ELF-1 (cell line): Measurements from ENCODE around the gene TATDN2.

Experiments used
- DNase-seq: peaks from one replicate; pipeline ENCODE4 v3.0.0-alpha.2; 2016; ENCODE audit warnings: low read depth, low spot score

Gene TATDN2

DNA sequence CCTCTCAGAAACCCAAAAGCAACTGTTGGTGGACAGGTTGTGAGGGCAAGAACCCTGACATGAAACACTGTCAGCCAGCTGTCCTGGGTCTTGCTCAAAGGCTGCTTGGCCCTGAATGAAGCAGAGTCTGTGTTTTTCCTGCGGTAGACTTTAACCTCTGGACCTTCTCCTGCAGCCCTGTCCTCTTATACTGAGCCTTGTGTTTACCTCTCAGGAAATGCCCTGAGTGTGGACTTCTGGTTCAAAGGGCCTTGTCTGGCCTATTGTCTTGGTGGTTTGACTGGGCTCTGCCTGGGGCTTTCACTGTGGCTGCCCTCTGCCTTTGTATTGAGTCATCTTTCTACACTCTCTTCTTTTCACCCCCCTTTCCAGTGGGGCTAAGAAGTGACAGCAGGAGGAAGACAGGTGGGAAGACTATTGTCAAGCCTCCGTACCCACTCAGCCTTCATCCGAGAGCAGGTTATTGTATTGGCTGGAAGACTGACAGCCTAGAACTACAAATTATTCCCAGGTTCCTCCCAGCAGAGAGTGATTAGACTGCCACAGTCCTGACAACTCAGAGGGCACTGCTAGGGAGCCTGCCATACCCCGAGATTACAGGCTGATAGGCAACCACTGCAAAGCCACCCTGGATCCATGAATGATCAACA, 69.2 kb downstream of the TATDN2 start:
- DNase-seq = no peak

DNA sequence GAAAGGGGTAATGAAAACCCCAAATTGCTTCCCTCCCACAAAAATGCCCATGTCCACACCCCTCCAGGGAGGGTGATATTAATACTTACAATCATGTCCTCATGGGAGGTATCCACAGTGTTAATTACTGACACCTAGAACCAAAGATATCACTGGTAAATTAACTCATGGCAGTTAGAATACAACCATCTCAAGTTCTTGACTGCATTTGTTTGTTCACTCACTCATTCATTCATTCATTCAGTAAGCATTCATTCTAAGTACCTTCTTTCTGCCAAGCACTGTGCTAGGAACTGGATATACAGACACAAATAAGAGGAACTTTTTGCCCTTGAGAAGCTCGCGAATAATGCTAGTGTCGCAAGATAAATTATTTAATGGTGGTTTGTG, 69.7 kb downstream of the TATDN2 start:
- no peak for DNase-seq

DNA sequence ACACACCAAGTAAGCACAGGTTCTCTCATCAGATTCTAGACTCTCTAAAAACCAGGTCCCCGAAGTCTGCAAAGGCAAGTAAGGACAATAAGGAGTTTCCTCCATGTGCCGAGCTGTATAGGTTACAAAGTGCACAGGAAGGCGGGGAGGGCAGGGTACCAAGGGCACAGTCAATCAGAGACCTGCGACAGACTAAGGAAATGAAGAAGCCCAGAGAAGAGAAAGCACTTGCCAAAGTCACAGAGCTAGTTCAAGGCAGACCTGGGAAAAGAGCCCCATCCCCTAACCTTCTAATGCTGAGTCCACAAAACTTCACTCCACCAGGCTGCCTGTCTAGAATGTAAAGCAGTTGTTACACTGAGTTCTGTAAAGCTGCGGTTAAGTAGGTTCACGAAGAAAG, 71.0 kb downstream of the TATDN2 start:
- no peak for DNase-seq

DNA sequence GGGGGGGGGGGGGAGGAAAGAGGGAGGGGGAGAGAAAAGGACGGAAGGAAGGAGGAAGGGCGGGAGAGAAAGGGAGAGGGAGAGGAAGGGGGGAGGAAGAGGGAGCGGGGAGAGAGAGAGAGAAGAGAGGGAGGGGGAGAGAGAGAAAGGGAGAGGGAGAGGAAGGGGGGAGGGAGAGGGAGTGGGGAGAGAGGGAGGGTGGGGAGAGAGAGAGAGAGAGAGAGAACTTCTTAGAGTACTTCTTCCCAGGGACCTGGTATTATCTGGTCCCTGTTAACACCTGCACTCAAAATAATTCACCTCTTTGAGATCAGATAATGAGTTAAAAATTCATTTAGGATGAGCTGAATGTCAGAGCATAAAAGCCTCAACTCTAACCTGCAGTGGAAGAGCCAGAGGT, 71.5 kb downstream of the TATDN2 start:
- DNase-seq = no peak

- DNase-seq = no peak
Observed at GRCh38 chr3:10320320-10320677, 72.0 kb downstream of the TATDN2 start.

- DNase-seq = no peak
Observed at GRCh38 chr3:10321630-10322351, 73.5 kb downstream of the TATDN2 start.

- DNase-seq = peak; percentile 34
Observed at GRCh38 chr3:10322352-10322710, 74.1 kb downstream of the TATDN2 start.

DNA sequence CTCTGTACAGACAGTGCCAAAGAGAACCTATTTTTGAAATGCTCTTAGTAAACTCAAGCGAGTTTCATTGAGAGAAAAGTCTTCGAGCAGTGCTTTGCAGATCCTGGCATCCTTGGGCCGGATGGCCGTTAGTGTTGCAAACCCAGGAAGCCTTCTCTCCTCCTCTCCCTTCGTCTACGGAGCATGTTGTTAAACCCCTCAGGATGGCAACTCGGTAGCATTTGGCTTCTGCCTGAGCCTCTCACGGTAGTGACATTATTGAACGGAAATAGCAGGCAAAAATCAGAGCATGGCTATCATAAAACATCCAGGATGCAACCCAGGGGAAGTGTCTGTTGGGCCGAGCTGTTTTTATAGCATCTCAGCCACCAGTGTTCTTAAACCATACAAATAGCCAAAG, 79.3 kb downstream of the TATDN2 start:
- no peak for DNase-seq

GRCh38 chr3:10328460-10329071, 80.3 kb downstream of the TATDN2 start:
- DNase-seq = no peak

GRCh38 chr3:10329495-10330015, 81.3 kb downstream of the TATDN2 start:
- DNase-seq = no peak

DNA sequence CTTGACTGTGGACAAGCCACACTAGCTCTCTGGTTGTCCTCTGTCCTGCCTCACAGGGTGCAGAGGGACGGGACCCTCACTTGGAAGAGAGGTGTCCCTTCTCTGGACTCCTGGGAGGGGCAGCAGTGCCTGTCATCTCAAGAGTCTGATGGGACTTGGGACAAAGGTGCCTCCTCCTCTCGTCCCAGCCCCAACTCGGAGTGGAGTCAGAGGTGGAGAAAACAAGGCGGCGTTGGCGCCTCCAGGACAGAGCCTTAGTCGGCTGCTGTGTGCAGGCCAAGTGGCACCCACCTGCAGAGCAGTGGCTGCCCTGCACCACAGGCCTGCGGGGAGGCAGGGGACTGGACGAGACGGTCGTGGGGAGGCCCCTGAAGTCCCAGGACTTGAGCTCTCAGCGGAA, 82.1 kb downstream of the TATDN2 start:
- DNase-seq = no peak
